Epithelial cell of esophagus (primary cell): ENCODE results near the gene NECAB2.

ENCODE experiments used
- DNase-seq: peaks from one replicate; pipeline ENCODE4 v3.0.0; 2010; ENCODE audit warnings: low read depth
- H3K4me3 ChIP-seq: 2 replicates; pipeline ENCODE4 v1.5.1; 2011; ENCODE audit warnings: mild to moderate bottlenecking, low read length, control low read depth
- CTCF ChIP-seq: IDR thresholded peaks from 2 replicates; pipeline ENCODE4 v1.5.1; 2011; ENCODE audit warnings: low read depth, mild to moderate bottlenecking, low read length, control low read depth, inconsistent platforms; ENCODE audit not compliant: insufficient read depth; ENCODE audit errors: missing control alignments

The NECAB2 gene

GRCh38 chr16:83965444-83966152, 2.4 kb upstream of the NECAB2 start:
- H3K4me3 ChIP-seq: no peak overlapping the region
- no peak for TF ChIP-seq CTCF
- no peak for DNase-seq

GRCh38 chr16:83966153-83966696, 1.8 kb upstream of the NECAB2 start:
- DNase-seq: no peak
- H3K4me3 ChIP-seq: no peak overlapping the region
- no peak for TF ChIP-seq CTCF

- no peak for DNase-seq
- no peak overlapping the region for H3K4me3 ChIP-seq
- no peak for TF ChIP-seq CTCF
These were observed 953 bp upstream of the NECAB2 start for GRCh38 chr16:83967091-83967490.

- no peak for TF ChIP-seq CTCF
- DNase-seq: no peak
- H3K4me3 ChIP-seq: no peak overlapping the region
These were observed 335 bp downstream of the NECAB2 start for GRCh38 chr16:83968306-83968851.

GRCh38 chr16:83968891-83969649, 1.0 kb downstream of the NECAB2 start:
- no peak for TF ChIP-seq CTCF
- no peak for DNase-seq
- no peak overlapping the region for H3K4me3 ChIP-seq

- H3K4me3 ChIP-seq: no peak overlapping the region
- no peak for DNase-seq
- no peak for TF ChIP-seq CTCF
These were observed 1.9 kb downstream of the NECAB2 start for GRCh38 chr16:83969771-83970429.
